HG03103 (cell line): ENCODE results near the gene ADCY4.
A peak's percentile ranks its signal among the peaks of the same experiment; 100 is the strongest.

ENCODE experiments used
- ATAC-seq: cut with Tn5 transposase; IDR thresholded peaks from one replicate; pipeline ENCODE4 v1.9.1; 2021; ENCODE audit warnings: low read depth; ENCODE audit not compliant: unreplicated experiment

The ADCY4 gene

GRCh38 chr14:24304019-24304387 is 30.9 kb downstream of the ADCY4 start:
- ATAC-seq: no peak

- ATAC-seq: no peak
Observed at GRCh38 chr14:24300326-24300980, 34.4 kb downstream of the ADCY4 start.

- peak; percentile 53 for ATAC-seq
Observed at GRCh38 chr14:24299255-24300191, 35.3 kb downstream of the ADCY4 start, which contains the start of the genes DHRS1 and NOP9. Gene DHRS1 (minus strand): TSS chr14:24299780. CDS start chr14:24299106, 674 bp downstream. Gene NOP9 (plus strand): TSS chr14:24299850. CDS start chr14:24299955, 105 bp downstream.

GRCh38 chr14:24298892-24299254 is 36.0 kb downstream of the ADCY4 start:
- no peak for ATAC-seq

GRCh38 chr14:24297190-24297964 is 37.5 kb downstream of the ADCY4 start:
- peak; percentile 24 for ATAC-seq

GRCh38 chr14:24296341-24297157 is 38.3 kb downstream of the ADCY4 start:
- ATAC-seq: peak; percentile 55

GRCh38 chr14:24293525-24293924 is 41.3 kb downstream of the ADCY4 start:
- ATAC-seq: no peak

GRCh38 chr14:24292118-24292807 is 42.6 kb downstream of the ADCY4 start:
- no peak for ATAC-seq

- ATAC-seq: no peak
Observed at GRCh38 chr14:24291446-24292117, 43.3 kb downstream of the ADCY4 start.

- no peak for ATAC-seq
Observed at GRCh38 chr14:24290746-24291145, 44.1 kb downstream of the ADCY4 start.

GRCh38 chr14:24289649-24290280 is 45.1 kb downstream of the ADCY4 start:
- no peak for ATAC-seq

GRCh38 chr14:24286996-24287395 is 47.9 kb downstream of the ADCY4 start:
- no peak for ATAC-seq

- no peak for ATAC-seq
Observed at GRCh38 chr14:24285351-24285750, 49.5 kb downstream of the ADCY4 start.

- ATAC-seq: no peak
Observed at GRCh38 chr14:24284501-24285035, 50.3 kb downstream of the ADCY4 start.

- no peak for ATAC-seq
Observed at GRCh38 chr14:24283796-24284460, 50.9 kb downstream of the ADCY4 start.

- ATAC-seq: no peak
Observed at GRCh38 chr14:24282736-24283135, 52.1 kb downstream of the ADCY4 start.

GRCh38 chr14:24281636-24282035 is 53.2 kb downstream of the ADCY4 start:
- no peak for ATAC-seq
